Muscle of back (tissue), 11 donors: ENCODE data around the gene ANTXR1. TPM values are rescaled to one million over a fixed set of nuclear protein-coding genes. Genes with fewer than 3 reads are reported as not detected.
"Not testable (repeated sequence)": the region's sequence is repeated elsewhere in the genome, so short reads cannot be mapped to it uniquely, and the experiment has no call there.

Source experiments
- DNase-seq, 3 donors: peaks; one replicate each; pipeline versions ENCODE4 v3.0.0 to v3.0.0-alpha.2; 2013
- polyA plus RNA-seq, 10 donors: library from polyadenylated mRNA; unstranded; fragments of 120-200 nt; gene quantifications; one replicate each; pipeline ENCODE4 v1.2.1, GENCODE V29; 2013; ENCODE audit not compliant: insufficient read length in 10 of 10

The ANTXR1 gene
- polyA plus RNA-seq, 10 donors: 131 to 213 (median 153) TPM

DNA sequence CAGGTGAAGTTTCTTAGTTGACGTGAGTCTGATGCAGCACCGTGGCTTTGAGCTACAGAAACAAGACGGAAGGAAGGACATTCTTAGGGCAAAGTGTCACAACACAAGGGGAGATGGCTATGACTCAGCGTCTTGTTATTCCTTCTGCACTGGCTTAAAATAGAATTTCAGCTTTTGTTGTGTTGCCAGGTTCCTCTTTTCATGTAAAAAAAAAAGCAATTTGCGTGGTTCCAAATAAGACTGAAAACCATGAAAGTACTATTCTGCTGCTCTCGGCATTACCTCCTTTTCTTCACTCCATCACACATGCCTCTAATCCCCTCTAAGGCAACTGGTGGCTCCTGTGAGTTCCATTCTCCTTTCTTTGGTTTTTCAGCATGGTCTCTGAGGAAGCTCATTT is 150.1 kb downstream of the ANTXR1 start:
- DNase-seq: peak in 2 of 3 donors; percentile 46 to 81

DNA sequence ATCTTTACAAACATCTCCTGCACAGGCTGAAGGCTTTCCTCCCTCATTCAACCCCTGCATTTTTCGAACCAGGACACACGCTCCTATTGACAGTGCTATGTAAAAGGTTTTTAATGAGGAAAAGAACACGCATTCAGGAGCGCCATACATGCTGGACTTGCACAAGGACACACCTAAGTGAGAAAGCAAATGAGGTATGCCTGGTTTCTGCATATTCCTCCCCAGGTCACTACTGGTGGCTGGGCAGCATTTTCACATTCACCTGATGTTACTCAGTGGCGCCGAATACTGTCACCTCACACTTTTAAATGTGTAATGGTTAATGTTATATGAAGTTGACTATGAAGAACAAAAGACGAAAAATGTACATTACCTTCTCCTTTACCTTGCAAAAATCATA is 150.6 kb downstream of the ANTXR1 start:
- no peak for DNase-seq

DNA sequence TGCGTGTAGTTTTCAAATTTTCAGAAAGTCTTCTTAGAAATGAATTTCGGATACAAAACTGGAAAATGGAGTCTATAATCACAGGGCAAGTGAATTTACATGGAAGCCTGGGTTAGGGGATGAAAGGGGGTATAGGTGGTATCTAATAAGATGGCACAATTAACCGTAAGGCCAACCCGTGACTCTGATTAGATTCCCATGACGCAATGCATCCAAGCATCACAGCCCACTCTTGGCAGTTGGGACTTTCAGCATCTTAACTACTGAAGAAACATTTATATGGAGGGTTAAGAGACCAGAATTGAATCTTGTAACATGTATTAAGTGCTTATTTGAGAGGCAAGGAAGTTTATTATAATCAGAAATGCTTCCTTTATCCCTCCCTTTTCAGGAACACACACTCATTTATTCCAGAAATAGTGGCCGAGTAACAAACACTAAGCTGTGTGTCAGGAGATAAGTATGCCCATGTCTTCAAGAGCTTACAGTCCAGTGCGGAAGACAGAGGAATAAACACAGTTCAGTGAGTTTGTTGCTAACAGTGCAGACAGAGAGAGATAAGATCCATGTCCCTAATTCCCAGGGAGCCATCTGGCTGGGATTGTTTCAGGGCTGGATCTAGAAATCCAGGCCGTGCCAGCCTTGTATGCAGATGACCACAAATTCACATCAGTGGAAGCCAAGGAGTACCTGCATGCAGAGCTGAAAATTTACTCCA is 151.2 kb downstream of the ANTXR1 start:
- no peak for DNase-seq

DNA sequence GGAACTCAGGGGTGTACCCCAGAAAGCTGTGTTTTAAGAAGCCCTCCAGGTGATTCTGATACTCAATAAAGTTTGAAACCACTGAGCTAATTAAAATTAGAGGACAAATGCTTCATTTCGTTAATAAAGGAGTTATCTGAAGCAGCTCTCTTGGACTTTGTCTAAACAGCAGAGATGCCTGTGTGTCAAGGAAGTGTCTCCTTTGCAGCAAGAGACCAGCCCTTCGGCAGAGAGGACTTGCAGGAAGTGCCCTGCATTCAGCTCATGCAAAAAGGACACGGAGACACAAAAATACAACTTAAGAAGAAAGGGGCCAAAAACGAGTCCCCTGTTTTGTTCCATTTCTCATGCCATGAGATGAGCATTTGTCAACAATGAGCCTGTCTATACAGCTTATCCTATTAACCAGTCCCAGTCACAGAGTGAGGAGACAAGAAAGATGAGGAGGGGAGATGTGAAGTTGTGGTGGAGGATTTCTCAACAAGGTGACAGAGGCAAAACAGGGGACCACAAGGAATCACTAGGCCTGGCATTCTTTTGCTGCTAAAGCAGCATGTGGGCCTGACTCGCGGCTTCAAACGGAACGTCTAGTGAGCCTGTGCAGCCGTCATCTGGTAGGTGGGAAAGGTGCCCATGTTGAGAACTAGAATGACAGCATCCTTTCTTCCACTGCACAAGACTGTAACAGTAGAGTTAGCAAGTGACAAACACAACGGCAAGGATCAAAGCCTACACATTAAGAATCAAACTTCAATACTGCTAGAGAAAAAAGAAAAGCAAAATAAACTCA is 152.3 kb downstream of the ANTXR1 start:
- no peak for DNase-seq

DNA sequence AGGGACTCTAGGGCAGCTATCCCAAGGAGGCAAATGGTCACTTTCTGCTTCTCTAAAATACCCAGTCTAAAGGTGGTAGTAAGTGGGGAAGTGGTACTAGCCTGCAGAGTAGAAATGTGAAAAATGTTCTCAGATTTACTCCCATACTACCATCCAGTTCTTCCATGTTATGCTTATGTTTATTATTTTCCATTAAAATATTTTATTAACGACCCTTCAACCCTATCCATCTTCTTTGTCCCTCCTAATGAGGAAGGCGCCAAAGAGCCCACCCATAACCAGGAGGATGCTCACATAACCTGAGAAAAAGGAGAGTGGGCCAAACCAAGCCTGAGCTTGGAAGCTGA is 153.5 kb downstream of the ANTXR1 start:
- no peak for DNase-seq

DNA sequence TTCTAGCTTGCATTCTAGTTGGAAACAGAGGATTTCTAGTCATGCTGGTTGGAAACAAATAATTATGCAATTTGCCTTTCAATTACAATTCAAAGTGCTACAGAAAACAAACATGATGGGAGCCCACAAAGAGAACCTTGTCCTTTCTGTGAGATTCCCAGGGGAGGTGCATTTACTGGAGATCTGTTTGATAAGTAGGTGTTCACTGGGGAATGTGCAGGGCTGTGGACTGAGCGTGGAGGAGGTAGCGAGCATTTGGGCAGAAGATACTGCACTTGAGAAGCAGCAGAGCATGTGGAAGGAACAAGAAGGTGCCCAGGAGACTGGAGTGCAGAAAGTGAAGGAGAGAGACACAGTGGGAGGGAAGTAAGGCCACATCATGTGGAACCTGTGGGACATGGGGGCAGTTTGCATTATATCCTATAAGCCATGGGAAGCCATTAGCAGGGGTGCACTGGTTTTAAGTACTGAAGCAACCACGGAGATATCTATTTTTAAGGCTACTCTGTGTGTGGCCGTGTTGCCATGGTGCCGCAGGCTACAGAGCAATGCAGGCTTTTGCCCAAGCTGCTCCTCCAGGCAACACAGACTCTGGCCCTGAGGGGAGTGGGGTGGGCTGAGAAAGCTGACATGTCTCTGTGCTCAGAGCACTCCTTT is 154.0 kb downstream of the ANTXR1 start:
- DNase-seq: no peak

DNA sequence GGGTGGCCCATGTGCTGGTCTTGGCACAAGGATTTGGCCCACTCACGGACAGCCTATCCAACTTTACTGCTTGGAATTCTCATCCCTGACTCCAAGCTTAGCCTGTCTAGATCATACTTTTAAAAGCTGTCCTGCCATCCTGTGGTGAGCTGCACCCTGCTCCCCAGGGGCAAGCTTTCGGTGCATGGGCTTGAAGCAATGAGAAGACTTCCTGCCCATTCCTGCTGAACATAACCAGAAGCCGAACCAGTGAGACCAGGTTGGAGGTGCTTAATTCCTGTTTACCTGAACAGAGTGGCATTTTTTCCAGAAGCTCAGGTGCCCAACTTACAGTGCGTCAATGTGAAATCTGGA is 154.5 kb downstream of the ANTXR1 start:
- peak in 1 of 3 donors; percentile 25 for DNase-seq

DNA sequence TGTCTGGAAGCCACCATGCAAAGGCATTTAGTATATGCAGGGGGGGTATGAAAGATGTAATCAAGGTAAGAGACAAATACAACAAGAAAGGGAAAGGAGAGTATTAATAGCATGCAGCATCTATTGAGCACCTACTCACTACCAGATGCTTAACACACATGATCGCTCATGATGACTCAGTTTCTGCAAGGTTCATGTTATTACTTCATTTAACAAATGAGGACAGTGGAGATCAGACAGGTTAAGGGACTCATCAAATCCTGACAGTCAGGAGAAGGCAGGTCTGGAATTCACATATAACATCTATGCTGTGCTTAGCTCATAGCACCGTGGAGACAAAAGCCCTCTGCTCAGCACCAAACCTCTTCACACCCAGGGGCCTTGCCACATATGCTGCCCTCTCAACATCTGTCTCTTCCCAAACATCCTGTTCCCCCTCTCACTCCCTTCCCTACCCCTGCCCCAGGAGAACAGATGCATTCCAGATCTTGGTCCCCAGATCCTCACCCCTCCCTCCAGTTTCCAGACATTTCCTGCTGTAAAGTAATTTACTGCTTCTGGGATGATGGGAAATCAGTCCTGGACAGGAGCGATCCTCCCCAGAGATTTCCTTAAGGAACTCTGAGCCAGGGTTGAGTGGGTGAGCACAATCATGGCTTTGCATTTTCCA is 155.3 kb downstream of the ANTXR1 start:
- DNase-seq: peak in 1 of 3 donors; percentile 24

DNA sequence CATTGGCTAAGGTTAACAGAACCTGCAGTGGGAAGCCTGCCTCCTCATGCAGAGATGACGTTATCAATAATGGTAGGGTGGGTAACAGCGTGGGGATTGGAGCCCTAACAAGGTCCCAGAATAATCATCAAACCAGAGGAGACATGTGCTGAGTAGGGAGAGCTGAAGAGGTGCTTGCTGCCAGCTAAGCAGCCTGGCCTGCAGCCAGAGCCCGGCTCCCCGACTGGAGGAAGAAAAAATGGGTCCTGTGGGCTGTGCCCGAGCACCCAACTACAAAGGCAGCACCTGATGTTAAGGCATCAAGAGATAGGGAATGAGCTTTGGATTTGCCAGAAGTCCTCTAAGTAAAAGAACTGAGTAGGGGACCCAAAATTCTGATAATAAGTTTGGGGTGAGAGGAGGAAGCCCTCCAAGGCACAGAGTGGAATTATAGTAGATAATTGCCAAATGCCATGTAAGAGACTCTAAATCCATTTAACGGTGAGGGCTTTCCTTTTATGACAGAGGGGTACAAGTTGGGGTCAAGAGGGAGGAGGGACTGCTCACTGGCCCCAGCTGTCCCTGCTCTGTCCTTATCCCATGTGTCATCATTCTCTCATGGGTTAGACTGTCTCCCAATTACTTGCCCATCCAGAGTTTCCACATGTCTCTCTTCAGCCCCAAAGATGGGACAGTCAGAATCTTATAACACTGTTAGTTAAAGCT is 156.1 kb downstream of the ANTXR1 start:
- DNase-seq: peak in 1 of 3 donors; percentile 24

DNA sequence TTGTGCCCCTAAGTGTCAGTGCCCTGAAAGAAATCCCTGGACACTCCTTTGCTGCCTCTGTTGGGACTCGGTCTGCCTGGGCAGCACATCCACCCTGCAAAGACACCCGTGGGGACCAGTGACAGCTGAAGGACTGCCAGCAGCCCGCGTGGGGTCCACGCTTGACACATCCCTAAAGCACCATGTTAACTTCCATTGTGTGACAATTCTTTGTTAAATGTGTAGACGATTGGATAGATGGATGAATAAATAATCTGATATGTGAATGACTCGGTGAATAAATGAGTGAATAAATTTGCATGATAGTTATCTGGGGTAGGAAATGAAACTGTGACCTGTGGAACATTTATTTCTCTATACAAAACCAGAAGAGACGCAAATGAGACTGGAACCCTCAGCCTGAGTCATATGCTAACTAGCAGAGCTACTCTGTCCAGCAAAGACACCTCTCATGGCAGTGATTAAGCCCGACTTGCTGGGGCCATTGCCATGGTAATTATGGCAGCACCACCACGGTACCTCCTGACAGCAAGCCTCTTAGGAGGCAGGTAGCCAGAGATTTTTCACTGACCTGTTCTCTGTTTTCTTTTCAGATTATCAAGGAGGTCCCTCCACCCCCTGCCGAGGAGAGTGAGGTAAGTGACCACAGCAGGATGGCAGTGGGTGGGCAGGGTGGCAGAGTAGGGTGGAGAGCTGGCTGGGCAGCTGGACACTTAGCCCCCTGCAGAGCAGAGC is 156.8 kb downstream of the ANTXR1 start:
- DNase-seq: no peak

DNA sequence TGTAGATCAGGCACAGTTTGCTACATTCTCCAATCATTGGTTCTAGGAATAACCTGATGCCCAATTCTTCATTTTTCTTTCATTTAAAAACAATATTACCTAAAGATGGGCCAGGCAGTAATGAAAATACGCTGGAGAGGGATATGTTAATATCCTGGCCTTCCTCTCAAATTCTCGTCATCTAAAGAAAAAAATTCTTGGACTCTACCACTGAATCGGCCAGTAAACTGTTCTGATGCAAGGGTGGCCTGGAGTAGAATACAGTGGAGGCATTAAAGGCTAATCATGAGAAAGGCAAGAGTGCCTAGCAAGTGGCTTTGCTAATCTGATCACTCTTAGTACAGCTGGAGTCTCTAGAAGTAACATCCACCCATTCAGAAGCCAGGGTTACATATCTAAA is 157.7 kb downstream of the ANTXR1 start:
- DNase-seq: no peak

DNA sequence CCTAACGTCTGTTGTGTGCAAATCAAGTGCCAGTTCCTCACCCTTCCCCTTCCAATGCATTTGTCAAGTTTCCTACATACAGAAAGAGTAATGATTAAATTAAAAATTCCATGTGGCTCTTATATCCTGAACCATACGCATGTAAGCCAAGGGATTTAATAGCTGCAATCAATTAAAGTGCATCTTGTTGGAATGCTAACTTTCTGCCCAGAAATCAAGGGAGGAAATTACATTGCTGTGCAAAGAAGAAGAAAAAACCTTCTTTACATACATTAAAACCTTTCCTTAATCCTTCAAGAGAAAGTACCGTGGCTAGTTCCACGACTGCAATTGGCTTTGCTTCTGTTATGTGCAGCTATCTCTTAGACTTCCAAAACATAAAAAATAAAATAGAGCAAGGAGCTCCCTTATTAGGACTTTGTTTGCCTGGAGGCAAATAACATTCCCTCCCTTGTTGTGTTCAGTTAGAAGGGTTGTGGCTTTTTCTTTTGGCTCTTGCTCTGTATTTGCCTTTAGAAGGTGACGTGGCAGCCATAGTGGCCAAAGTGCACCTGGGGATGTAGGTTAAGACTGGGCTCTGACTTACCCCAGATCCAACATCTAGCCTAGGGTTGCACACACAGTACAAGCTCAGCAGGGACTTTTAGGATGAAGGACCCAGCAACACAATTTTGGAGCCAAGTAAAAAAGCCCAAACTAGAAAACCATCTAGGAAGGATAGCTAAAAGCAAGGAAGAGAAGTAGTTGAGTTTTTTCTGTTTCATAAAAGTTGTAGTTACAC is 158.3 kb downstream of the ANTXR1 start:
- peak in 1 of 3 donors; percentile 72 for DNase-seq

DNA sequence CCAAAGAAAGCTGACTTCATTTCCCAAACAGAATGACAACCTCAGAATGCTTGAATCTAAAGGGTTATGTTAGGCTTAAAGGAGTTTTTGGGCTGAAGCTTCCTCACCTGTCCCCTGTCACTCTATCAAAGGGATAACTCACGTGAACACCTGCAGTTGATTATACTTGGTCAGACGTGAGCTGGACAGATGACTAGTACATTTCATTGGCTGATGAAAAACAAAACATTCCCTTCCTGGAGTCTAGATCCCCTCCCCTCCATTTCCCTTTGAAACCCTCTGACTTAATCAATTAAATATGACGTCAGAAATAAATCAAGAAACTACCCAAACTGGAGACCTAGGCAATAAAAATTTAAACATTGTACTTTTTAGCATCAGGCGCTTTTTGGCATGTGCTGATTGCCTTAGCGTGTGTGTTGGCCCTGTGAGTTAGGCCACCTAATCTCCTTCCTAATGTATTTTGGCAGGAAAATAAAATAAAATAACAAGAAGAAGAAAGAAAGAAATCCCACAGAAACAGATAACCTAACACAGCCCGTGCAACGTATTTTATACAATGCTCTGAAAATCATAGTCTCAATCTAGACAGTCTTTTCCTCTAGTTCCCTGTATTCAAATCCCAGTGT is 159.0 kb downstream of the ANTXR1 start:
- DNase-seq: peak in 1 of 3 donors; percentile 49

DNA sequence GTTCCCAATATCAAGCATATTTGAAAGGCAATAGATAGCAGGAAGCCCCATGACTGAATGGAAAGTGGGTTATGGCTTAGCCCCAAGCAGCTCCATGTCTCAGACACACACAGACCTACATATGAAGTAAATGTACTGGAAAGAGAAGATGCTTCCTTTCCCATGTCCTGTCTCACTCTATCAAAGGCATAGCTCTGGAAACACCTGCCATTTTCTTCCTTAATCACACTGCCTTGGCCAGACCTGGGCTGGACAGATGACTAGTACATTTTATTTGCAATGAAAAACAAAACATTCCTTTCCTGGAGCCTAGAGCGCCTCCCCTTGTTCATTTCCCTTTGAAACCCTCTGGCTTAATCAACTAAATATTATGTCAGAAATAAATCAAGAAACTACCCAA is 160.7 kb downstream of the ANTXR1 start:
- no peak for DNase-seq

DNA sequence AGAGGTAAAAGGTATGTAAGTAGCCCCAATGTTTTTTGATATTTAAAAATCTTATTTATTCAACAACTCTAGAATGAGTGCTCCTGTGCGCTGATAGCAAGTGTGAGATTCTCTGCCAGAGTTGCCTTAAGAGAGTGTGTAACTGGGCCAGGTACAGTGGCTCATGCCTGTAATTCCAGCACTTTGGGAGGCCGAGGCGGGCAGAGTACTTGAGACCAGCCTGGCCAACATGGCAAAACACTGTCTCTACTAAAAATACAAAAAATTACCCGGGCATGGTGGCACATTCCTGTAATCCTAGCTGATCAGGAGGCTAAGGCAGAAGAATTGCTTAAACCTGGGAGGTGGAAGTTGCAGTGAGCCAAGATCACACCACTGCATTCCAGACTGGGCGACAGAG is 161.2 kb downstream of the ANTXR1 start:
- not testable (repeated sequence) for DNase-seq

DNA sequence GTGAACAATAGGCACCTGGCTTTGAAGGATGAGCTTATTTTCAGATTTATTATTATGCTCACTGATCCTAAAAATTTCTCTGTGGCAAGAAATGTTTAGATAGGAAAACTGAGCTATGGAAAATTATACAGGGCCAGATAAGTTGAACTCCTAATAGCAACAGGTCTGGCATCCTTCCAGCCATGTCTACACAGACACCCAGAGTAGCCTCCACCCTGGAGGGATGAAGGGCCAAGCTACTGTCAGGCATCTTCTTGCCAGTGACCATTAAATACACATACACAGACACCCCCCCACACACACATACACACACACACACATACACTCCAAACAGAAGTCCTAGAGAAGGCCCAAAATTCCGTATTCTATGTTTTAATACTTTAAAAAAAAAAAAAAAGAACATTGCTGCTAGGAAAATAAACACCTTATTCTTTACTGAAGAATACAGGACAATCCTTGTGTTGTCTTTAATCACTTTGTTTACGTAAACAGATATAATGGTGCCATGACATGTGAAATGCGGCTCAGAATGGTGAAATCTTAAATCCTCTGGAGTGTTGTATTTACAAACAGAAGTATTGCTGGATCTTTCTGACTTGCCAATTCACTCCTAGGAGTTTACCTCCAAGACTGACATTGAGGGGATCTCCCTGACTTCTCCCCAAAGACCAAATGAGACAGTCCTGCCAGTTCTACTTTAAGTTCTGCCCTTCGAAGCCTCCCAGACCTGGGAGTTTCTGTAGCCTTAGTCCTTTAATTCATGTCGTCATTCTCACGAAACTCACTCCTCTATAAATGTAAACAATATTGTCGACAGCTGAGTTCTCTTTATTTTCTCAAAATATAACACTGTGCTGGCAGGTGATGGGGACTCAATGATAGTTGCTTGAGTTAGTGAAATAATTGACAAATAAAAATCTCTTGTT is 163.1 kb downstream of the ANTXR1 start:
- DNase-seq: peak in 1 of 3 donors; percentile 54

DNA sequence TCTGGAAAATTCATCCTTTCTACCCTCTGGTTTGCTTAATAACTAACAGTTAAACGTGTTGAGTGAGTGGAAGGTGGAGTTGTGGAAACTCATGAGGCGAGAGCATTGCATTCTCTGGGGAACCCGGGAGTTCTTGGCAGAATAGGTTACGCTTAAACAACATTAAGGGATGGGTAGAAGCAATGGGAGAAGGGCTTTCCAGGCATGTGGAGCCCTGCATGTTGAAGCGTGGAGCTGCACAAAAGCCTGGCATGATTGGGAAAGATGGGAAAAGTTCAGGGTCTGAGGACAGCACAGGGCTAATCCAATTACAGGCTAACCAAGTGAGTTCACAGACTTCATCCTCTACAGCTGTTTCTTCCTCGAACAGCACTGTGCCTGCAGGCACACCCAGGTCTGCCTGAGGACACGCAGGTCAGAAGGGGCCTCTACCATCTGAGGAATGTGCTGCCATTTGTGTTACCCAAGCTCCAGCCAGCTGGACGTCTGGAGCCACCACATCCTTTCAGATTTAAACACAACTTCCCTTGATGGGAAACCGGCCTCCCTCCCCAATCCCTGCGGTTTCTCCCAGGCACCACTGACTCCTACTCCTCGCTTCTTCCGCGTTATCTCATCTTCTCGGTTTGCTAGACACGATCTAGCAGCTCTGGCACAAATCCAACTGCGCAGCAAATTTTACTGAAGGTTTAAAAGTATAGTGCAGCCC is 164.2 kb downstream of the ANTXR1 start:
- DNase-seq: peak; percentile 55 to 81 (median 71)
